Activated effector memory CD4-positive, alpha-beta T cell treated with anti-CD3 and anti-CD28 coated beads, Interleukin-2, amount 50 U/mL, for 16 hours (primary cell): Measurements from ENCODE around the gene LIMD2.
A peak's percentile ranks its signal among the peaks of the same experiment; 100 is the strongest.
"Not testable (repeated sequence)": the region's sequence is repeated elsewhere in the genome, so short reads cannot be mapped to it uniquely, and the experiment has no call there.

ENCODE experiments used
- DNase-seq: peaks from one replicate; pipeline ENCODE4 v3.0.0-alpha.2; 2020

The LIMD2 gene

GRCh38 chr17:63699638-63700527, at the start of gene LIMD2:
LIMD2 (minus strand) TSS chr17:63700125; CDS start chr17:63699298, 827 bp downstream.
- peak; percentile 94 for DNase-seq

DNA sequence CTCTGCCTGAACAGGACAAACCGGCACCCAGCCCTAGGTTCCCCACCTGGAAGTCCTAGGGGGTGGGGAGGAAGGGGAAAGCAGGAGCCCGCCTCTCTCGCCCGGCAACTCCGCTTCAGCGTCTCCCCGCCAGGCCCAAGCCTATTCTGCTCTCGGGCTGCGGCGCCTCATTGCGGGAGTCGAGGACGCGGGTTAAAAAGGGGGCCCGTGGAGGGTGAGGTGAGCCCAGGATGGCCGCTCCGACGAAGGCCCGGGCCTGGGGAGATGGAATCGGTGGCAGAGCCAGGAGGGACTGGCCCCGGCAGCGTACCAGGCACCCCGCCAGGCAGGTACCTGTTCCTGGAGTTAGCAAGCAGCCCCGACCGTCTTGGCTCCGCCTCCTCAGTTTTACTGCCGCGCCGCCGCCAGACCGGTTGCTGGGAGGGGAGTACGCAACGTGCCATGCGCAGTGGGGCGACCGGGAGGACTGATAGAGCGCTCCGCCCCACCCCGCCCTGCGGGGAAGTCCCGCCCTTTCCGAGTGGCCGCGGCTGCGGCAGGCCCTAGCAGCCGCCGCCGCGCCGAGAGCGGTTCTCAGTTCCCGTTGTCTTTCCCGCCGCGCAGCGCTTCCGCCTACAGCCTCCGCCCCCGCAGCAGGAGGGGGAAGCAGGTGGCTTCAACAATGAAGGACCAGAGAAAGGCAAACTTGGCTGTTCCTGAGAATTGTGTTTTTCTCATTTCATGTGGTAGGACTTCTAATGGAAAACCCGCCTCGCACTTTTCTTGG, 41.7 kb upstream of the LIMD2 start, which contains the start of gene STRADA:
Gene STRADA, minus strand, starts transcription at position 392 of the 766 bp plus-strand sequence. CDS start 13,430 bp downstream, outside the sequence.
- DNase-seq: peak; percentile 100

GRCh38 chr17:63741143-63741407, 41.1 kb upstream of the LIMD2 start:
- DNase-seq: no peak

DNA sequence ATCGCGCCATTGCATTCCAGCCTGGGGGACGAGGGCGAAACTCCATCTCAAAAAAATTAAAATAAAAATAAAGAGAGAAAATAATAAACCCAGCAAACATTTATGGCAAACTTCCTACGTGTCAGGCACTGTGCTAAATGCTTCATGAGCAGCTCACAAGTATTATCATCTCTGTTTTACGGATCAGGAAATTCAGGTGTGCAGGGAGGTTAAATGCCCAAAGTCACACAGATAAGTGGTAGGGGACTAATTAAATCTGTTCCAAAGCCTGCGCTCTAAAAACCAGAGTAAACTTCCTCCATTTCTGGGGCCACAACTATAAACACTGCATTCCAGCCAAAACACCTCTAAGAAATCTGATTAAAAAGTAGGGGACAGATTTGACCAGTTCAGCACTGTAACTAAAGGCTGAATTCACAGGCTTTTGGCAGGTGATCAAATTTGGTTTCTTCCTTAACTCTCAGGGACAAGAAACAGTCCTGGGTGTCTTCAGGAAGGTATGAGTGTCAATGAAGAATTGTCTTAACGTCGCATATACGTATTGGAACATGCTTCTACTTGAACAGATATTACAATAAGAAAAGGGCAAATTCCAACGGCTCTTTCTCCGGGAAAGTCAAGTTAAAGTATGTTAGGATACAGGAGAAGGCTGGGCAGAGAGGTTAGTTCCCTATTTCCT, 40.7 kb upstream of the LIMD2 start:
- DNase-seq: no peak

GRCh38 chr17:63735691-63736090, 35.8 kb upstream of the LIMD2 start:
- DNase-seq: no peak

- no peak for DNase-seq
These were observed 22.5 kb upstream of the LIMD2 start for GRCh38 chr17:63722403-63722802.

GRCh38 chr17:63720194-63720593, 20.3 kb upstream of the LIMD2 start:
- not testable (repeated sequence) for DNase-seq

DNA sequence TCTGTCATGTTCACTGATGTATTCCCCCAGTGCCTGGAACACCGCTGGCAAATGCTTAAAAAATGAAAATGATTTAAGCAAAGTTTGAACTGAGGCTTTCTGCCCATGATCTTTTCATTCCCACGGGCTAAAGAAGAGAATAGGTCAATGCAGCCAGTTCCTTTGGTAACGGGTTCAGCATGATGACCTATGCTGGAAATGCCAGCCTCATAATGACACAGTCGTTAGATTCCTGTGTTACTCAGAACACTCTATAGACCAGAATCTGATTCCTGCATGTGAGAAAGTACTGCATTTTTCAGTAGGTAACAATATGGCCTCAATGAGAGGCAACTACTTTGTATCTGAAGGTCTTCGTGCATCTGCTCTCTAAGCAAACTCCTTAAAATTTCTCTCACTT, 19.1 kb upstream of the LIMD2 start:
- DNase-seq: no peak

- DNase-seq: no peak
These were observed 16.5 kb upstream of the LIMD2 start for GRCh38 chr17:63716426-63716825.

- DNase-seq: no peak
These were observed 14.8 kb upstream of the LIMD2 start for GRCh38 chr17:63714550-63715277.

GRCh38 chr17:63709110-63709509, 9.2 kb upstream of the LIMD2 start:
- DNase-seq: no peak

DNA sequence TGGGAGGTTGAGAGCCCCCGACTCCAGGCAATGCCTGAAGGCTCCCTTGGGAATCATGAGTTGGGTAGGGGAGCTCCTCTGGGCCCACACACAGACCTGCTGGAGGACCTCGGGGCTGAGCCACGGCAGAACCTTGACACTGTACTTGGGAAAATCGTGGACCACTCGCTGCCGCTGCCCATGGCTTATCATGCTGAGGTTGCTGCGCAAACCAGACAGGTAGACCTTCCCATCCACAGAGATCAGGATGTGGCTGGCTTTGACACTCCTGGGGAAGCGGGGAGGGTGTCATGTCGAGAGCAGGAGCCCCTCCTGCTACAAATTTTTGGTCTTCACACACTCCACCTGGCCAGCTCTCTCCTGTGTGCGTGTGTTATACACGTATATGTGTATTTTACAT, 7.2 kb upstream of the LIMD2 start:
- no peak for DNase-seq

GRCh38 chr17:63706336-63707082, 6.6 kb upstream of the LIMD2 start:
- DNase-seq: no peak

- DNase-seq: no peak
These were observed 5.7 kb upstream of the LIMD2 start for GRCh38 chr17:63705657-63706056.

- DNase-seq: no peak
These were observed 4.9 kb upstream of the LIMD2 start for GRCh38 chr17:63704836-63705235.

GRCh38 chr17:63704259-63704576, 4.3 kb upstream of the LIMD2 start:
- no peak for DNase-seq

DNA sequence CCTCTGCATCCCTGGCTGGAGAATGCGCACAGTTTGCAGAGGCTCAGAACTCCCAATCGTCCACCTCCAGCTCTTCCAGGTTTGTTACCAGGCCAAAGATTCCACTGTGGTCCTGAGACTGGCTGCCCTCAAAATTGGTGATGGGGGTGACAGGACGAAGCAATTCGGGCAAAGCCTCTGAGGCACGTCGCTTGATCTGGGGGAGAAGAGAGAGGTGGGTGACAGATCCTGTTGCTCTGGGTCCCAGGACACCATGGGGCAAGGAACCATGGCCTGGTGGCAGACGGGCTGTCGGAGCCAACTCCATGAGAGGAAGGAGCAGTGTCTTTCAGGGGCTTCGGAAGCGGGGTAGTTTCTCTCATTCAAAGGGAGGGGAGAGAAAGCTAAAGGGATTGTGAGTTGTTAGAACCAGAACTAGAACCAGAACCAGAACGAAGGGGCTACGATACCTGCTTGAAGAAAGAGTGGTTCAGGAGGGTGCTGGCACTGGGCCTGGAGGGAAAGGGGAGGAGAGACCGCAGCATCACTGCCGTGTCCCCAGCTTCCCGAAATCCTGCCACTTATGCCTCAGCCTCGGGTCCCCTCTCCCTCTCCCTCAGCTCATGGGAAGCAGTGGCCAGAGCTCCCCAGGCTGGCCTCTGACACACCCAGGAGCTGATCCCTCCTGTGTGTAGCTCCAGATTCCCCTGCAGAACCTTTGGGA, 3.8 kb upstream of the LIMD2 start:
- no peak for DNase-seq

DNA sequence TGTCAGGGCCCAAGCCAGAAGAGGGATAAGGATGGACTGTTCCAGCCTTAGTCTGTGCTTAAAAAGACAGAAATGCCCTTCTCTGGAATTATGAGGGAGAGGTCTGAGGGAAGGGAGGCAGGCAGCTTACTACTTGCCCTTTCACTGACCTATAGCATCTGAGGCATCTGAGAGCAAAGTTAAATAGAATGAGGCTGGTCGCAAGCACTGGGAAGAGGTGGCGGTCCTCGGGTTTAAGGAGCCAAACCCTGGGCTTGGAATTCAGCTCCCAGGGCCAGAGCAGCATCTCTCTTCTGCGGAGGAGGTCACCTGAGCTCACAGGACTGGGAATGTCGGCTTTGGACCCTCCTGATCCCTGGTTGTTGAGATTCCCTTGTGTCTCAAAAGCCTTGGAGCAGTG, 3.1 kb upstream of the LIMD2 start:
- DNase-seq: no peak

GRCh38 chr17:63702721-63703015, 2.7 kb upstream of the LIMD2 start:
- peak; percentile 65 for DNase-seq

- peak; percentile 89 for DNase-seq
These were observed 2.2 kb upstream of the LIMD2 start for GRCh38 chr17:63701868-63702720.

- peak; percentile 71 for DNase-seq
These were observed 1.5 kb upstream of the LIMD2 start for GRCh38 chr17:63701456-63701820.
